Ectodermal cell (in vitro differentiated cells): ENCODE results near the gene PLCH2.

ENCODE experiments used
- H3K27ac ChIP-seq: 2 replicates; pipeline ENCODE4 v1.7.0; 2013; ENCODE audit warnings: mild to moderate bottlenecking, low read depth, low read length; ENCODE audit not compliant: insufficient read depth, poor library complexity, severe bottlenecking
- H3K27me3 ChIP-seq: 2 replicates; pipeline ENCODE4 v1.7.0; 2013; ENCODE audit warnings: mild to moderate bottlenecking, low read length; ENCODE audit not compliant: insufficient read depth, control insufficient read depth, poor library complexity, severe bottlenecking
- H3K36me3 ChIP-seq: one replicate; pipeline ENCODE4 v1.7.0; 2013; ENCODE audit warnings: low read length; ENCODE audit not compliant: control insufficient read depth, insufficient read depth
- H3K4me1 ChIP-seq: one replicate; pipeline ENCODE4 v1.7.0; 2013; ENCODE audit warnings: low read length; ENCODE audit not compliant: control insufficient read depth, insufficient read depth
- H3K4me3 ChIP-seq: 2 replicates; pipeline ENCODE4 v1.7.0; 2013; ENCODE audit warnings: low read depth, low read length, control low read depth; ENCODE audit not compliant: insufficient read depth
- H3K9me3 ChIP-seq: 2 replicates; pipeline ENCODE4 v1.7.0; 2013; ENCODE audit warnings: mild to moderate bottlenecking, low read length, moderate library complexity; ENCODE audit not compliant: control insufficient read depth
- WGBS, 2 experiments: methylation state at CpG; one replicate each; pipeline ENCODE4 v1.1.7; 2013; ENCODE audit warnings: missing lambda C conversion rate in 2 of 2; 5-methylcytosine and 5-hydroxymethylcytosine counted together

PLCH2 gene

DNA sequence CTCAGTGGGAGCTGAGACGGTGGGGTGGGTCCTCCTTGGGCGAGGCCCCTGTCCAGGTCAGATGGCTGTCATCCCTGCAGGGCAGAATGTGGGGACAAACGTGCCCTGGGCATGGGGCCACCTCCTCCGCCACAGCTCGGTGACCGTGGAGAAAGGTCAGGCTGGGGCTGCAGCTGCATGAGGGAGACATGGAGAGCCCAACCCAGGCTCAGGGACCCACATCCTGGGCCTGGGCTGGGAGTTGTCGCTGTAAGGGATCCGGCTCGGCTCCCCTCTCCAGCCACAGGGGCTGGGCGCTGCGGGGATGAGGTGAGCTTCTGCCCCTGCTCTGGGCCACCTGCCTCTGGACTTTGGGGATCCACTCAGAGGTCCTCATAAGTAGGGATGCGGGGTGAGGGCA, 518 bp upstream of the PLCH2 start:
- Histone ChIP-seq H3K4me1 (peaks cover 59% of the 10 kb centered on the region), H3K27ac (no peak overlapping the region), H3K4me3 (no peak overlapping the region), H3K9me3 (no peaks in the 10 kb centered on the region), H3K27me3 (no peaks in the 10 kb centered on the region), H3K36me3 (no peaks in the 10 kb centered on the region)
- WGBS, 2 experiments = 94 to 96% methylated on average over 12 of the region's 12 CpGs

DNA sequence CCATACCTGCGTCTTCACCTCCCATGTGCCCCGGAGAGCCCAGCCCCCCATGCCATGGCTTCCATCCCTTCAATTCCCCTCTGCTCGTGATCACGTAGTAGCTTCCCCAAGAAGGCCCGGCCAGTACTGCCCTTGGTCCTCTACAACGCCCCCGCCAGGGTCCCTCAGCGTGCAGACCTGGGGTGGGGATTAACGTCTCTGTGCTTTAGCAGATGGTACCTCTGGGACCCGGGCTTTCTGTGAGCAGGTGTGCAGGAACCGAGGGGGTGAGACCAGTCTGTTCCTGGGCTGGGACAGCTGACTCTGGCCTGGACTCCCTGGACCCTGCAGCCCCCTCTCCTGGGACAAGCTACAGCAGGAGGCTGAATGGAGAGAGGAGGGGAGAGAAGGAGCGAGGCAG, 1.2 kb downstream of the PLCH2 start:
- H3K27me3 ChIP-seq = no peaks in the 10 kb centered on the region
- peaks cover 59% of the 10 kb centered on the region for H3K4me1 ChIP-seq
- 78 to 80% methylated on average over 12 of the region's 12 CpGs for WGBS, 2 experiments
- no peaks in the 10 kb centered on the region for H3K9me3 ChIP-seq
- H3K4me3 ChIP-seq = no peak overlapping the region
- H3K36me3 ChIP-seq = no peaks in the 10 kb centered on the region
- H3K27ac ChIP-seq = no peak overlapping the region

DNA sequence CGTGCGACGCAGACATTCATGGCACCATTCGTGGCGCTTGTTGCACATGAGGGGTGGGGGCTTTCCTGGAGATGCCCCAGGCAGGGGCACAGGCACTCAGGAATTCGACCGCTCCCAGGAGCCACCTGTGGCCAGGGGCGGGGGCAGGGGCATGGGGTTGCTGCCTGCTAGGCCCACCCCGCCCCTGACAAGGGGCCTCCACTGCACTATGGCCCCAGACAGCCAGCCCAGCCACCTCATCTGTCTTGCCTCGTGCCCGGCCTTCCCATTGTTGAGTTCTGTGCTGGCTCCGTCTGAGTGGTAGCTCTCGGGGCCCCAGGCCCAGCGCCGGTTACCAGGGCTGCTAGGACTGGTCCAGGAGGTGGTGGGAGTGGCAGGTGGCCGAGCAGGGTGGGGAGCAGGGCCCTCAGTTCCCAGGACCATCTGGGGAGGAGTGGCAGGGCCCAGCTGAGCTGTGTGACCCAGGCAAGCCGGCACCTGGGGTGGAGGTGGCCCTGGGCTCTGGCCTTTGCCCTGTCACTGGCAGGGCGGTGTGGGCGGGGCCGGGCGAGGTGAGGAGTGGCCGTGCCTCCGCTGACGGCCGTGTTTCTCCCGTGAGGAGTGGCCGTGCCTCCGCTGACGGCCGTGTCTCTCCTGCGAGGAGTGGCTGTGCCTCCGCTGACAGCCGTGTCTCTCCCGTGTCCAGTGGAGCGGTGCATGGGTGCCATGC, 1.9 kb downstream of the PLCH2 start:
- H3K27ac ChIP-seq = no peak overlapping the region
- no peak overlapping the region for H3K4me3 ChIP-seq
- H3K9me3 ChIP-seq = no peaks in the 10 kb centered on the region
- H3K36me3 ChIP-seq = no peaks in the 10 kb centered on the region
- WGBS, 2 experiments = 84% methylated on average over 35 of the region's 35 CpGs
- H3K27me3 ChIP-seq = no peaks in the 10 kb centered on the region
- H3K4me1 ChIP-seq = peaks cover 52% of the 10 kb centered on the region

DNA sequence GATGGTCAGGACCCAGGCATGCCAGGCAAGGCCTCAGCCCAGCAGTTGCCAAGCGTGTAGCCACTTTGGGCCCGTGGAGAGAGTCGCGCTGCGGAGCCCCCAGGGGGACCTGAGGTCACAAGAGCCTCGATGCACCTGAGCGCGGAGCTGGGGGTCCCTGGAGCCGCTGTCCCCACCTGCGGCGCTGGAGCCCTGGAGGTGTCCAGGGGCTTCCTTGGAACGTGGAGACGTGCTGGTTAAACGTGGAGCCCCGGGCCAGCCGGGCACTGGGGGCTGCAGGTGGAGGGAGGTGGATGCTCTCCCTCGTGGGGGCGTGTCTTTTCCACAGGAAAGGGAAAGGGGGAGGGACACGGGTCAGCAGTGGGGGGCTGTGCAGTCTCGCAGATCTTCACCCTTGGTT, 3.1 kb downstream of the PLCH2 start:
- Histone ChIP-seq H3K36me3 (no peaks in the 10 kb centered on the region), H3K27ac (no peak overlapping the region), H3K4me3 (no peak overlapping the region), H3K4me1 (peaks cover 40% of the 10 kb centered on the region), H3K27me3 (no peaks in the 10 kb centered on the region), H3K9me3 (no peaks in the 10 kb centered on the region)
- 88 to 89% methylated on average over 20 of the region's 20 CpGs for WGBS, 2 experiments

- WGBS, 2 experiments = 92% methylated on average over 28 of the region's 28 CpGs
- no peaks in the 10 kb centered on the region for H3K36me3 ChIP-seq
- no peaks in the 10 kb centered on the region for H3K9me3 ChIP-seq
- no peak overlapping the region for H3K4me3 ChIP-seq
- peaks cover 36% of the 10 kb centered on the region for H3K4me1 ChIP-seq
- no peak overlapping the region for H3K27ac ChIP-seq
- no peaks in the 10 kb centered on the region for H3K27me3 ChIP-seq
Observed at GRCh38 chr1:2479618-2480017, 3.5 kb downstream of the PLCH2 start.

- WGBS, 2 experiments = 93 to 94% methylated on average over 18 of the region's 18 CpGs
Observed at GRCh38 chr1:2480236-2480985, 4.3 kb downstream of the PLCH2 start.

GRCh38 chr1:2480986-2481364, 4.9 kb downstream of the PLCH2 start:
- no peaks in the 10 kb centered on the region for H3K9me3 ChIP-seq
- peaks cover 22% of the 10 kb centered on the region for H3K4me1 ChIP-seq
- H3K4me3 ChIP-seq = no peak overlapping the region
- H3K27ac ChIP-seq = no peak overlapping the region
- 92 to 94% methylated on average over 12 of the region's 12 CpGs for WGBS, 2 experiments
- H3K36me3 ChIP-seq = no peaks in the 10 kb centered on the region
- no peaks in the 10 kb centered on the region for H3K27me3 ChIP-seq

More at GRCh38 chr1:2480236-2480985, 4.3 kb downstream of the PLCH2 start:
- H3K27ac ChIP-seq = no peak overlapping the region
- no peaks in the 10 kb centered on the region for H3K36me3 ChIP-seq
- peaks cover 28% of the 10 kb centered on the region for H3K4me1 ChIP-seq
- H3K4me3 ChIP-seq = no peak overlapping the region
- no peaks in the 10 kb centered on the region for H3K9me3 ChIP-seq
- no peaks in the 10 kb centered on the region for H3K27me3 ChIP-seq

DNA sequence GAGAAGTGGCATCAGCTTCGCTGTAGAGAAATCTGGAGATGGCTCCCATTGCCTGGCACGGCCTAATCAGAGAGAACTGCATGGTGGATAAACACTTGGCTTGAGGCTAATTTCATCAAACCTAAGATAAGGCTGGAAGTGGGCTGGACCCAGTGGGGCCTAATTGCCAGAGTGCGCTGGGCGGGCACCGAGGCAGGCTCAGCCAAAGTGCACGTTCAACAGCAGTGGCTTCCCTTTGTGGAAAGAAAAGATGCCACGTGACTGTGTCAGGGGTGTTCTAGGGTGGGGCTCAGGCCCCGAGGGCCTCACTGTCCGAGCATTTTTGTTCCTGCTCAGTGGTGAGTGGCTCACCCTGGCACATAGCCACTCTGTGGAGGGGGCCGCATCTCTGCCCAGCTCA, 5.8 kb downstream of the PLCH2 start:
- Histone ChIP-seq H3K4me1 (peaks cover 13% of the 10 kb centered on the region), H3K36me3 (no peaks in the 10 kb centered on the region), H3K9me3 (no peaks in the 10 kb centered on the region), H3K4me3 (no peak overlapping the region), H3K27ac (no peak overlapping the region), H3K27me3 (no peaks in the 10 kb centered on the region)
- WGBS, 2 experiments = 92 to 94% methylated on average over 10 of the region's 10 CpGs

GRCh38 chr1:2482588-2482987, 6.5 kb downstream of the PLCH2 start:
- no peak overlapping the region for H3K4me3 ChIP-seq
- H3K27me3 ChIP-seq = no peaks in the 10 kb centered on the region
- peaks cover 6% of the 10 kb centered on the region for H3K4me1 ChIP-seq
- no peaks in the 10 kb centered on the region for H3K9me3 ChIP-seq
- no peak overlapping the region for H3K27ac ChIP-seq
- H3K36me3 ChIP-seq = no peaks in the 10 kb centered on the region
- WGBS, 2 experiments = 87 to 88% methylated on average over 11 of the region's 11 CpGs

DNA sequence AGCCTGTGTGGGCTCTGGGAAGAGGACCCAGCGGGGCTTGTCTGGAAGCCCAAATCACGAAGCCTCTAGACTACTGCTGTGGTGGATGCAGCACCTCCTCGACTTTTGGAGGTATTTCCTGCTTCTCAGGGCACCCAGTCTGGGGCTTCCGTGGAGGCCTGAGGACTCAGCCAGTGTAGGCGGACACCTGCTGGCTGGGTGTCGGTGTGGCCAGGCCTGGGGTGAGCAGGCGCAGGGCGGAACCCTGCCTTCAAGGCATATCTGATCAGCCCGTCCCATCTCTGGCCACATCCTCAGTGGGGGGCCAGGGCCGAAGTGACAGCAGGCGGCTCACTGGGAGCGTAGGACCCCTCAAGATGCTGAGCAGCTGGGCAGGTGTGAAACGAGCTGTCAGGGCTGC, 6.9 kb downstream of the PLCH2 start:
- 92 to 93% methylated on average over 13 of the region's 13 CpGs for WGBS, 2 experiments

More for the DNA sequence above, 6.9 kb downstream of the PLCH2 start:
- H3K27ac ChIP-seq = no peak overlapping the region
- H3K9me3 ChIP-seq = no peaks in the 10 kb centered on the region
- no peaks in the 10 kb centered on the region for H3K36me3 ChIP-seq
- H3K27me3 ChIP-seq = no peaks in the 10 kb centered on the region
- H3K4me1 ChIP-seq = peaks cover 2% of the 10 kb centered on the region
- H3K4me3 ChIP-seq = no peak overlapping the region
